ENCODE results near the gene FXYD1.

DNA sequence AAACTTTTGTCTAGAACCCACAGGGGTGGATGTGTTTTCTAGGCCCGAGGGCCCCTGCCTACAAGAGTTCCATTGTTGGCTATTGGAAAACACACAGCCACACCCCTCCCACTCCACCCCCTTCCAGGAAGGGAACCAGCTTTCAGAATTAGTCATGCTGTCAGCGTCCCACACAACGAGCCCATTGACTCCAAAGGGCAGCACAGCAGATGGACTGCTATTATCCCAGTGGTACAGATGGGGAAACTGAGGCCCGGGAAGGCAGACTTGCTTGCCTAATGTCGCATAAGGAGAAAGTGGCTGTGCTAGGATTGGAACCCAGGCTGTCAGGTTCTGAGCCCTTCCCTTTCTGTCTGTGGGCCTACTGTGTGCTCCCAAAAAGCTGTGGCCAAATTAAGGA lies 31.1 kb upstream of the FXYD1 start:
- TF ChIP-seq, protein P1, sequence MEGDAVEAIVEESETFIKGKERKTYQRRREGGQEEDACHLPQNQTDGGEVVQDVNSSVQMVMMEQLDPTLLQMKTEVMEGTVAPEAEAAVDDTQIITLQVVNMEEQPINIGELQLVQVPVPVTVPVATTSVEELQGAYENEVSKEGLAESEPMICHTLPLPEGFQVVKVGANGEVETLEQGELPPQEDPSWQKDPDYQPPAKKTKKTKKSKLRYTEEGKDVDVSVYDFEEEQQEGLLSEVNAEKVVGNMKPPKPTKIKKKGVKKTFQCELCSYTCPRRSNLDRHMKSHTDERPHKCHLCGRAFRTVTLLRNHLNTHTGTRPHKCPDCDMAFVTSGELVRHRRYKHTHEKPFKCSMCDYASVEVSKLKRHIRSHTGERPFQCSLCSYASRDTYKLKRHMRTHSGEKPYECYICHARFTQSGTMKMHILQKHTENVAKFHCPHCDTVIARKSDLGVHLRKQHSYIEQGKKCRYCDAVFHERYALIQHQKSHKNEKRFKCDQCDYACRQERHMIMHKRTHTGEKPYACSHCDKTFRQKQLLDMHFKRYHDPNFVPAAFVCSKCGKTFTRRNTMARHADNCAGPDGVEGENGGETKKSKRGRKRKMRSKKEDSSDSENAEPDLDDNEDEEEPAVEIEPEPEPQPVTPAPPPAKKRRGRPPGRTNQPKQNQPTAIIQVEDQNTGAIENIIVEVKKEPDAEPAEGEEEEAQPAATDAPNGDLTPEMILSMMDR (IDR thresholded peaks at IDR 0.05) = no peak
- TF ChIP-seq POLR2AphosphoS5 (IDR thresholded peaks at IDR 0.05) = peak; percentile 33
- TF ChIP-seq EP300 (IDR thresholded peaks at IDR 0.05) = no peak
- no peak for TF ChIP-seq POLR2A (IDR thresholded peaks at IDR 0.05)
